Activated T-cell treated with anti-CD3 and anti-CD28 coated beads for 4 hours (primary cell): Measurements from ENCODE around the gene AGBL4.

ENCODE experiments used
- DNase-seq: peaks from one replicate; pipeline ENCODE4 v3.0.0-alpha.2; 2020

AGBL4 gene

GRCh38 chr1:48627486-48627885 lies 1396.3 kb downstream of the AGBL4 start:
- DNase-seq: no peak

GRCh38 chr1:48619539-48619938 lies 1404.2 kb downstream of the AGBL4 start:
- DNase-seq: no peak

- DNase-seq: no peak
Measured at GRCh38 chr1:48617252-48617651, 1406.5 kb downstream of the AGBL4 start.

GRCh38 chr1:48616710-48617109 lies 1407.0 kb downstream of the AGBL4 start:
- no peak for DNase-seq

DNA sequence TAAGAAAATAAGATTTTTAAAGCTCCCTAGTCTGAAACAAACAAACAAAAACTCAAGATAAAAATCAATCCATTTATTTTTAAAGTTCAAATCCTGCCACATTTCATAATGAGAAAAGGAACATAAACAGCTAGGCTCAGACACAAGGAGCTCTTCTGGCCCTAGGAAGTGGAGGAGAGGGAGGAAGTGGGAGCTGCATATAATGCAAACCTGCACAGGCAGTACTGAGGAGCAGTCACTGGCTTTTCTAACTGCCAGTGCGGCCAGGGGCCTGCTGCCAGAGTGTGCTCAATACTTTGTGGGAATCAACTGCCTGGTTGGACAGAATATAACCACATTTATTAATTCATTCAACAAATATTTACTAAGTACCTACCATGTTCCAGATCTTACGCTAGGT lies 1411.9 kb downstream of the AGBL4 start:
- no peak for DNase-seq

- DNase-seq: no peak
Measured at GRCh38 chr1:48610628-48611542, 1412.9 kb downstream of the AGBL4 start.

- no peak for DNase-seq
Measured at GRCh38 chr1:48608882-48609281, 1414.9 kb downstream of the AGBL4 start.

DNA sequence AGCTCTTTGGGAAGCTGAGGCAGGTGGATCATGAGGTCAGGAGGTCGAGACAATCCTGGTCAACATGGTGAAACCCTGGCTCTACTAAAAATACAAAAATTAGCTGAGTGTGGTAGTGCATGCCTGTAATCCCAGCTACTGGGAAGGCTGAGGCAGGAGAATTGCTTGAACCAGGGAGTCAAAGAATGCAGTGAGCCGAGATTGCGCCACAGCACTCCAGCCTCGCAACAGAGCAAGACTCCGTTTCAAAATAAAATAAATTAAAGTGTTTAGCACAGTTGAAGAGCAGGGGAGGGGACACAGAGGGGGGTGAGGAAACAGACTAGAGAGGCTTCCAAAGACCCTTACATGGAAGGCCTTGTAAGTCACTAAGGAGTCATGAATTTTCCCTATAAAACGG lies 1420.5 kb downstream of the AGBL4 start:
- no peak for DNase-seq

DNA sequence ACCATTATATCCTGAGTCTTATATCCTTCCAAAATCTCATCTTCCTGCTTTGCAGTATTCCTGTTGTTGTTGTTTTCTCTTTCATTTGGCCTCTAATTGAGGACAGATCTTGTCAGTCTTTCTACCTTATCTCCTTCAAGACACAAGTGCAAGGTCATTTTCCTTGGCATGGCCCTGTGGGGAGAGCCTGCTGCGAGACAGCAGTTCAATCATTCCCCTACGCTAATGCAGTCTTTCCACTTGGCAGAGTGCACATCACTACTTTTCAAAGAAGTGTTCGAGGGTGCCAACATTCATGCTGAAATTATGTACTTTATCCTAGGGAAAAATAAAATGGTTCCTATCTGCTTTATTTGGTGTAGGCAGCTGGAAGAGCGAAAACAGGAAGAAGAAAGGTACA lies 1421.4 kb downstream of the AGBL4 start:
- no peak for DNase-seq

DNA sequence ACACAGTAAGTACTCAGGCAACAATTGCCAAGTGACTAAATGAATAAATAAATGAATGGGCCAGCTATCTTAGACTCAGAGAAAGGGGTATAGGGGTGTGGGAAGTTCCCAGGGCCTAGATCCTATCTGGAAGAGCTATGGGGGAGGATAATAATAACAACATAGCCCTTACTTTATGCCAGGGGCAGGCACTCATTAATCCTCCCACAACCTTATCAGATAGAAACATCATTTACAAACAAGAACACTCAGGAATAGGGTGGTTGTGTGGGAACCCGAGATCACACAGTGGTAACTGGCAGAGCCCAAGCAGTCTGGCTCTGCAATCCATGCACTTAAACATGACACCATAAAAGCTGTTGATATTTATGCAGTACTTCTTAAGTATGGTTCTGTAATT lies 1423.6 kb downstream of the AGBL4 start:
- DNase-seq: no peak

DNA sequence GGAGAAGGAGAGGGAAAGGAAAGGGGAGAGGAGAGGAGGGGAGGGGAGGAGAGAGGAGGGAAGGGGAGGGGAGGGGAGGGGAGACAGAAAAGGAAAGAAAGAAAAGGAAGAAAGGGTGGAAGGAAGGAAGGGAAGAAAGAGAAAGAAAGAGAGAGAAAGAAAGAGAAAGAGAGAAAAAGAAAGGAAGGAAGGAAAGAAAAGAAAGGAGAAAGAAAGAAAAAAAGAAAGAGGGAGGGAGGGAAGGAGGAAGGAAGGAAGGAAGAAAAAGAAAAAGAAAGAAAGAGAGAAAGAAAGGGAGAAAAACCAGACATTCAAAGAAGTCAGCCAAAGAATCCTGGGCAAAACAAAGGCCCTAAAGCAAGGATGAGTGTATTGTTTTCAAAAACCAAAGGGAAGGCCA lies 1426.1 kb downstream of the AGBL4 start:
- no peak for DNase-seq

DNA sequence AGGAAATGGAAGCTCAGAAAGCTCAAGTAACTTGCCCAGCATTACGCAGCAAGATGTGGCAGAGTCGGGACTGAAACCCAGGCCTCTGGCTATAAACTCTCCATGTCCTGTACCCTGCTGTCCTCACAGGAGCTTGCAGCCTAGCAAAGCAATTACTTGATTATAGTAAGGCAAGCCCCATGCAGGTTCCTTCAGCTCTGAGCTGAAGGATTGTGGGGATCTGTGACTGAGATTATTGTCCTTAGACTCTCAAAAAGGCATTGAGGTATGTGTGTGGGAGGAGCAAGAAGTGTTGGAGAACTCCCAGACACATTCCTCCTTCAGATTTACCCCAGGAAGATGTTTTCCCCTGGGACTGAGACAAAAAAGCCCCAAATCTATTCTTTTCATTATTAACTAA lies 1427.7 kb downstream of the AGBL4 start:
- no peak for DNase-seq

DNA sequence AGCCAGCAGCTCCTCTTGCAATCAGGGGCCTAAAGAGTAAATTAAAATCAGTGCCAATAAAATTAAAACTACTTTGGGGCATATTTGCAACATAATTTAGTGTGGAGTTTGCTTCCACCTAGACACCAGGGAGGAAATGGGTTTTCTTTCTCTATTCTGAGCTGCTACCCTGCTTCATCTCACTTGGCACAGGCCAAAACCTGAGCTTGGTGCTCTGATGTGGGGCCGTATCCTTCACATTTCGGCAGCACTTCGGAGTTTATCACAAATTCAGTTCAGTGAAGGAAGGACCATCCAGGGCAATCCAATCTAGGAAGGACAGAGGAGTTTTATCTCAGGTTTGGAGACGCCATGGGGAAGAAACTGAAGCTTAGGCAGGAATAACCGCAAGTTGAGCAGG lies 1428.1 kb downstream of the AGBL4 start:
- DNase-seq: no peak

- DNase-seq: no peak
Measured at GRCh38 chr1:48592330-48592729, 1431.4 kb downstream of the AGBL4 start.

GRCh38 chr1:48591181-48591580 lies 1432.6 kb downstream of the AGBL4 start:
- DNase-seq: no peak

GRCh38 chr1:48588061-48588460 lies 1435.7 kb downstream of the AGBL4 start:
- no peak for DNase-seq

- DNase-seq: no peak
Measured at GRCh38 chr1:48582408-48582807, 1441.3 kb downstream of the AGBL4 start.

DNA sequence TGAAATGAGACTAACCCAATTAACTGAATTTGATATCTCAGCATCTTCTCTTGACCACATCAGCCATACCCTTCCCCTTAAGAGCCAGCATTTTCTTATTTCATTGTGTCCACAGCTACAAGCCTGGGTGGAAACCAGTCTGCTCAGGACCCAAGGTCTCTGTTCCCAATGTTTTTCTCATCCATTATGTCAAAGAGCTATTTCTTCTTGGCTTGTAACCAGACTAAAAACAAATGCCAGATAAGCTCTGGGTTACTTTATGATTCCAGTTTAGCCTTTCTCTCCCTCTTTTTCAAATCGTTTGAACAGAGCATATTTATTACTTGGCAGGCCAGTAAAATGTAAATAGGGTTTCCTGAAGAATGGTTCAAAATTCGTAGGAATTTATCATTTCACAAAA lies 1442.5 kb downstream of the AGBL4 start:
- DNase-seq: no peak

DNA sequence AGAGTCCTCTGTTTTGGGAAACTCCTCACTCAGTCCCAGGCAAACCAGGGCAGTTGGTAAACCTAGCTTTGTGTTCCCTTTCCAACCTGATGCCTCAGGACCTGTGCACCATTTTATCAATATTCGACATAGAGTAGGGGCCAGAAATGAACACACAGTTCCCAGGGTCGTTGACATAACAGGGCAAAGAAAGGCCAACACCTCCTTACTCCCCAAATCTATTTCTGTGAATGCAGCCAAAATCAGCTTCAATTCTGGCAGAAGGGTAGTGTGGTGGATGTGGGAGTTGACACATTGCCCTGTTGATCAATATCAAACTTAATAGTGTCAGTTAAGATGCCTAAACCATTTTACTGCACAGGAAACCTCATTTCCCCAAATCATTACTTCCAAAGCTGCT lies 1447.2 kb downstream of the AGBL4 start:
- no peak for DNase-seq

DNA sequence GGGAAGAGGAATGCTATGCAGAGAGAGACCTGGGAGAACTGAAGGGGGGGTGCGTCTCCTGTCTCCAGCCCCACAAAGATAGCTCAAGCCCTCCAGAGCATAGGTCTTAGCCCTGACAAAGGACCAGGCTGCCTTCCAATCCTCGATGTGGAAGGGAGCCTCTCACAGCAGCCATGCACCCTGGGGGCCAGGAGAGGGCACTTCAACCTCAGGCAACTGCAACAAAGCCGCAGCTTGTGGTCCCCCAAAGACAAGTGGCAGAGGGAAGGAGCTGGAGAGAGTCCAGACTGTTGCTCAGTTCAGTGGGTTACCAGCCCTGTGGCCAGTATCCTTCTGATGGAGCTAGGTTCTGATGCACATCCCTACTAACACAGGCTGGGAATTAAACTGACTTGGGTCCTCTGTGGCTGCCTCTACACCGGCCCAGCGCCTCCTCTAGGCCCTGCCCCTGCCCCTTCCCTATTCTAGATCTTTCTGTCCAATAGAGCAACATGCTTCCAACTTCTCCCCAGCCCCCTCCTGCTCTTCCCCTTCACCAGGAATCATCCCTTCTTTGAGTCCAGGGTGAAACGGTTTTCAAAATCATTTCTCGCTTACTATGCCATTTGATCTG lies 1451.0 kb downstream of the AGBL4 start:
- DNase-seq: no peak

GRCh38 chr1:48572134-48572533 lies 1451.6 kb downstream of the AGBL4 start:
- no peak for DNase-seq

DNA sequence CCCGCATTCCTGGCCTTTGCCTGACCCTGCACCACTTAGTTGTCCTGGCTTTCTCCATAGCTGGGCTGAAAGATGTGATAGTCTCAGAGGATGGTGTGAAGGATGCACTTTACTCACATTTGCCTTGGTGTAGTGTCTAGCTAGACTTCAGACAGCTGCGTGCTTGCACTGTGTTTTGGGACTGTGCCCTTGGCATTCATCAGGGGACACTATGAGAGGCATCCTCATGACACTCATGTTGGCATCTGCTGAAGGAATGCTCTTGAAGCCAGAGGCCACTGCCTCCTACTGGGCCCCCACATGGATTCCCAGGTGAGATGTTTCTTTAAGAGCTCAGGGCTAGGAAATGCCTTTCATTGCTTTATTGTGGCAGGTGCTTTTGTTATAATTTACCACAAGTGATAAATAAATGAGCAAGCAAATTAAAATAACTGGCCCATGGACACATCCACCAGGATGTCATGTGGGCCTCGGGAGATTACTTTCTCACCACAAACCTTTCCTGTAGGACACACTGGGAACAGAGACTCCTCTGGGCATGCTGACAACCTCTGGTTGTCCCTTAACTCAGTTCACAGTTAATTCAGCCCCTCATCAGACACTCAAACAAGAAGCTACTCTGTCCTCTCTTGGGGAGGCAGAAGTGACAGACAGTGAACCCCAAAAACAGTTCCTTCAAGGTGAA lies 1452.3 kb downstream of the AGBL4 start:
- DNase-seq: no peak

DNA sequence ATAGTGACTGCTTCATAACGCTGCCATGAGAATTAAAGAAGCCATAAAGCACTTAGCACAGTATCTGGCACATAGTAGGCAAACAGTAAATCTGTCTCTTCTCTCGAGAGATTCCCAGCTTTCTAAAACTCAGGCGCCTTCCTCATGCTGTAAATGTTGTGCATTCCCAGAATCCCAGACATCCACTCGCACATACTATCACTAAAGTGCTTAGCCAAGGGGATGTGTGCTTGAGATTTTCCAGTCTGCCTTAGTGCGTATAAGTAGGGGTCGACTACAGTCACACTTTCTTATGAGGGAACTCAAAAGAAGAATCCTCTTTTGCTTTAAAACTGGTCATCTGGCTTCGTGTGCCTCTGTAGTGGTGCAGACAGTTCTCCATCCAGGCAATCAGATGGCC lies 1453.2 kb downstream of the AGBL4 start:
- no peak for DNase-seq

GRCh38 chr1:48568501-48568900 lies 1455.3 kb downstream of the AGBL4 start:
- DNase-seq: no peak
